ENCODE data around the gene C22orf42.
"Not testable (repeated sequence)": the region's sequence is repeated elsewhere in the genome, so short reads cannot be mapped to it uniquely, and the experiment has no call there.

The C22orf42 gene

GRCh38 chr22:32185821-32186220, 26.7 kb upstream of the C22orf42 start:
- no peak for DNase-seq (ENCODE audit: low read depth)

GRCh38 chr22:32183625-32184024, 24.5 kb upstream of the C22orf42 start:
- DNase-seq (ENCODE audit: low read depth), result no peak

DNA sequence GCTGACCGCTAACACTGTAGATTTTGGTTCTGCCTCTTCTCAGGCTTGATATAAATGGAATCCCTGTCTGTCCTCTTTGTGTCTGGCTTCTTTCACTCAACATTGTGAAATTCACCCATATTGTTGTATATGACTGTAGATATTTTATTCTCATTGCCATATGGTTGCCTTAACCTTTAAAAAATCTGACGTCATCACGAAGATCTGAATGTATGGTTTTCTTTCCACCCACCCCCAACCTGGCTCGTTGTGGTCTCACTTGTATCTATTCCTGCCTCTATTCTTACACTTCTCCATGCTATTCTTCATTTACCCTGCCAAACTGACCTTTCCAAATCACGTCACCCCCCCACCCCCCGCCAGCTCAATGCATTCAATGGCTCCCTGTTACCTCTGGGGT, 21.9 kb upstream of the C22orf42 start:
- DNase-seq (ENCODE audit: low read depth), result no peak

DNA sequence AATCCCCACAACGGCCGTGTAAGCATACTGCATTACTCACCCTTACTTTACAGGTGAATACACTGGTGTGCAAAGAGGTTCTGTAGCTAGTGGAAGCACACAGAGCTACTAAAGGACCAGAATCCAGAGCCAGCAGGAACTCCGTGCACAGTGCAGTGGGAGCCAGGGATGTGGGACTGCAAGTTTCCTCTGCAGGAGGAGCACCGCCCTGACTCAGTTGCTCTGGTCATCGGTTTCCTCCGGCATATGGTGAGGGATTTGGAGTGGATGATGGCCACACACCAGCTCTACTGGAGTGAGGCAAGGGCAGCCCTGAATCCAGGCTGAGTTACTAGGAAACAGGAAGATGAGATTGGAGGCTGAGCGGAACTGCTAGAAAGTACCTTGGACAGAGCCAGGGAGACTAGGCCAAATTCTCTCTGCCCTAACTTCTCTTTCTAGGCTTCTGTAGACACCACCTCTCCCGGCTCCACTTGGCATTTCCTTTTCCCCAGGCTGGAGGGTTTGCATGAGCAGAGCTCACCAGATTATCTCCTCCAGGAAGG, 18.2 kb upstream of the C22orf42 start:
- DNase-seq (ENCODE audit: low read depth), result no peak

- no peak for DNase-seq (ENCODE audit: low read depth)
Observed at GRCh38 chr22:32175683-32176644, 16.9 kb upstream of the C22orf42 start.

- DNase-seq (ENCODE audit: low read depth), result no peak
Observed at GRCh38 chr22:32175115-32175514, 16.0 kb upstream of the C22orf42 start.

DNA sequence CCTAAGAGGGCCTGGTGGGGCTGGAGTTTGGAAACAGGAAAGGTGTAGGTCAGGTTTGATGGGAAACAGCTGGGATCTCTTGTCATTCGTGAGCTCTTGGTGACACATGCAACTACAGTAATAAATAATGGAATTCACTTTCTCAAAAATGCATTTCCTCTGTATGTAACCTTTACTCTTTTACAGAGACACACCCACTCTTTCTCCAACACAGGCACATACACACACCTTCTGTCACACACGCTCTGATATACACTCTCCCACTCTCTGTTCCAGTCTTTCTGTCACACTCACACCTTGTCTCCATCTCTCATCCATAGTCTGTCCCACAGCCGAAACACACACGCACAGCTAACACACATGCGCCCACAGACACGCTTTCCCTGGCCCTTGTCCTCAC, 6.6 kb upstream of the C22orf42 start:
- DNase-seq (ENCODE audit: low read depth), result no peak

DNA sequence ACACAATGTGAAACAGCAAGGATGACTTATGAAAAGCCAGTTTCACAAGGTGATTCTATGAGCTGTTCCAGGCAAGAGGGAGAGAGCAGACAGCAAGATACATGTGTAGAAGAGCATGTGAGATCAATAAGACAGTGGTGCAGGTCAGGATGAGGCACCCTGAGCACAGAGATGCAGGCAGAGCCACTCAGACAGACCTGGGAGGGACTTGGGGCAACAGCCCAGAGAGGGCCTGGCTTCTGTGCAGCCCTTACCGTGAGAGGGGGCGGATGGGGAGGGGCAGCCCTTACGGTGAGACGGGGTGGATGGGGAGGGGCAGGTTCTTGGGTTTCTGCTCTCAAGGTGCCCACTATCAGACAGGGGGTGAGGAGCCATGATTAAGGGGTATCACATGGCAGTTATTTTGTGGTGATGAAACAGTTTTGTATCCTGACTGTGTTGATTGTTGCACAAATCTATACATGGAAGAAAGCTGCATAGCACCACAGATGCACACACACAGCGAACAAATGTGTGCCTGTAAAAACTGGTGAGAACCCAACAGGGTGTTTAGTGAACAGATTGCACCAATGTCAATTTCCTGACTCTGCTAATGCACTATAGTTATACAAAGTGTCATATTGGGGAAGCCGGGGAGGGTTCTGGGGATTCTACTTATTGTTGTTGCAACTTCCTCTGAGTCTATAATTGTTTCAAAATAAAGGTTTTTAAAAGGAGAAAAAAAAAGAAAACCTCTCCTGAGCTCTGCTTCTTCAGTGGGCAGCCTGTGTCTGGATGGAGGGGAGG, 5.2 kb upstream of the C22orf42 start:
- DNase-seq (ENCODE audit: low read depth), result no peak

- DNase-seq (ENCODE audit: low read depth), result not testable (repeated sequence)
Observed at GRCh38 chr22:32160411-32160810, 1.3 kb upstream of the C22orf42 start.

GRCh38 chr22:32157632-32158031, 1.5 kb downstream of the C22orf42 start:
- not testable (repeated sequence) for DNase-seq (ENCODE audit: low read depth)

GRCh38 chr22:32154727-32155126, 4.4 kb downstream of the C22orf42 start:
- not testable (repeated sequence) for DNase-seq (ENCODE audit: low read depth)

DNA sequence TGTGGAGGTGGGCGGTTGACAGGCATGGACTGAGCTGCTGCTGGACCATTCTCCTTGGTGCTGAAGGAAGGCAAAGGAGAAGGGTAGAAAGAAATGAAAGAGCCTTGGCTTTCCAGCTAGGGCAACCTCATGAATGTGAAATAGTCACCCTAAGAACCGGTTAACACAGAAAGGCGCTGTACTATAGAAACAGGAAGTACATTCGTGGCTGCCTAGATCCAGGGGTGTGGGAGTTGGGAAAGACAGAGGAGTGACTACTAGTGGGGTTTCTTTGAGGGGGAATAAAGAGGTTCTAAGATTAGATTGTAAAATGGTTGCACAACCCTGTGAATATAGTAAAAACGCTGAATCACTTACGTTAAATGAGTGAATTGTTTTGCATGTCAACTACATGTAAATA, 7.5 kb downstream of the C22orf42 start:
- not testable (repeated sequence) for DNase-seq (ENCODE audit: low read depth)

DNA sequence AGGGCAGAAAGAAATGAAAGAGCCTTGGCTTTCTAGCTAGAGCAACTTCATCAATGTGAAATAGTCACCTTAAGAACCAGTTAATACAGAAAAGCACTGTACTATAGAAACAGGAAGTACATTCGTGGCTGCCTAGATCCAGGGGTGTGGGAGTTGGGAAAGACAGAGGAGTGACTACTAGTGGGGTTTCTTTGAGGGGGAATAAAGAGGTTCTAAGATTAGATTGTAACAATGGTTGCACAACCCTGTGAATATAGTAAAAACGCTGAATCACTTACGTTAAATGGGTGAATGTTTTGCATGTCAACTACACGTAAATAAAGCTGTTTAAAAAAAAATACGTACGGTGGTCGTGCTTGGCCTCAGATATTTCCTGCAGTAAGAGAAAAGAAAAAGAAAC, 8.5 kb downstream of the C22orf42 start:
- DNase-seq (ENCODE audit: low read depth), result not testable (repeated sequence)

GRCh38 chr22:32148372-32148771, 10.7 kb downstream of the C22orf42 start:
- not testable (repeated sequence) for DNase-seq (ENCODE audit: low read depth)

DNA sequence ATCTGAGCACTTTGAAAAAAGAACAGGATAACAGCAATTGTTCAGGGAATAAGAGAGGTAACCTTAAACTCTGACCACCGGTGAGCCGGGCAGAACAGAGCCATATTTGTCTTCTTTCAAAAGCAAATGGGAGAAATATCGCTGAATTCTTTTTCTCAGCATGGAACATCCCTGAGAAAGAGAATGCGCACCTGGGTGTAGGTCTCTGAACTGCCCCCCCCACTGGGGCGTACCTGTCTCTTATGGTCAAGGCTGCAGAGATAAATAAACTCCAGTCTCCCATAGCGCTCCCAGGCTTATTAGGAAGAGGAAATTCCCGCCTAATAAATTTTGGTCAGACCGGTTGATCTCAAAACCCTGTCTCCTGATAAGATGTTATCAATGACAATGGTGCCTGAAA, 12.0 kb downstream of the C22orf42 start:
- DNase-seq (ENCODE audit: low read depth), result not testable (repeated sequence)

DNA sequence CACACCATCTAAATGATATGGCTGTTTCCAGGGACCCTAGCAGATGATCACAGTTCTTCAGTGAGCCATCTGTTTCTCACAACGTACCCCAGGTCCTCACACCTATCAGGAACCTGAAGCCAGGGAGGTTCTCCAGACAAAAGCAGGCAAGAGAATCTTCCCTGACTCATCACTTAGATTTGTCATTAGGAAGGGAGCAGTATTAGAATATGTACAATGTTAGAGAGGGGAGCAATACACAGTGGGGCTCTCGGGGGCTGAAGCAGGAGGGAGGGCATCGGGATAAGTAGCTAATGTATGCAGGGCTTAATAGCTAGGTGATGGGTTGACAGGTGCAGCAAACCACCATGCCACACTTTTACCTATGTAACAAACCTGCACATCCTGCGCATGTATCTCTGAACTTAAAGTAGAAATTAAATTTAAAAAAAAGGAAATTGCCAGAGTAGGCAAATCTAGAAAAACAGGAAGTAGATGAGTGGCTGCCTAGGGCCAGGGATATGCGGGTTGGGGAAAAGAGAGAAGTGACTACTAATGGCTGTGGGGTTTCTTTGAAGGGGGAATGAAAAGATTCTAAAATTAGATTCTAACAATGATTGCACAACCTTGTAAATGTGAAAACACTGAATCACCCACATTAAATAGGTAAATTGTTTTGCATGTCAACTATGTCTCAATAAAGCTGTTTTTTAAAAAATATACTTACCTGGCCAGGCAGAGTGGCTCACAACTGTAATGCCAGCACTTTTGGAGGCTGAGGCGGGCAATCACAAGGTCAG, 14.4 kb downstream of the C22orf42 start:
- DNase-seq (ENCODE audit: low read depth), result no peak

- no peak for DNase-seq (ENCODE audit: low read depth)
Observed at GRCh38 chr22:32142600-32142999, 16.5 kb downstream of the C22orf42 start.

DNA sequence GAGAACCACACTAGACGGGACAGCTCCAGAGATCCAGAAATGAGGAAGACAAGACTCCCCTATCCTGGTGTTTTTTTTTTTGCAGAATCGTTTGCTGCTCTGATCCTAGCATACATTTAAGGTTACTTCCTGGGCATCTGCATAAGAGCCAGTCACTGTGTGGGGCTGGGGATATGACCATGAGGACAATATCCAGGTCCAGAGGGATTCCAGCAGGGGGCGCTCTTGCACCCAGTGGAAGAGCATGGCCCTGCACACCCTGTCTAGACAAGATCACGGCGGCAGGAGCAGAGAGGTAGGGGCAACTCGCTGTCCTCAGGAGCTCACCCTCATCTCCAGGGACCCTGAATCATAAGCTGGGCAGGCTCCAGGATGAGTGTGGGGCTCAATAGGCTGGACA, 18.4 kb downstream of the C22orf42 start:
- not testable (repeated sequence) for DNase-seq (ENCODE audit: low read depth)

DNA sequence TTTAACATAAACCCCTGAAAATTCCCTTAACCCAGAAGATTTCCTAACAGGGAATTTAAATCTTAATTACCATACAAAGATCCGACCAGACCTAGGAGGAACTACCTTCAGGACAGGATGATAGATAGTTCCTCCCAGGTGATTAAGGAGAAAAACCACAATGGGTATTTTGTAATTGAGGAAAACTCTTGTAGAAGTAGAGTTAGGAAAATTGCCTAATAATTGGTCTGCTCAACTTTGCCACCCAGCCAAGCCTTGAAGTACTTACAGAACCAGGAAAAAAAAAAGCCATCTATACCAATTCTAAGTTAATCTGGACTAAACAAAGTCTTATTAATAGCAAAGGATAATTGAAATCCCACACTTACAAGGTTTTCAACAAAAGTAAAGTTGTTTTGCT, 20.5 kb downstream of the C22orf42 start:
- not testable (repeated sequence) for DNase-seq (ENCODE audit: low read depth)

- DNase-seq (ENCODE audit: low read depth), result not testable (repeated sequence)
Observed at GRCh38 chr22:32137731-32138324, 21.3 kb downstream of the C22orf42 start.

DNA sequence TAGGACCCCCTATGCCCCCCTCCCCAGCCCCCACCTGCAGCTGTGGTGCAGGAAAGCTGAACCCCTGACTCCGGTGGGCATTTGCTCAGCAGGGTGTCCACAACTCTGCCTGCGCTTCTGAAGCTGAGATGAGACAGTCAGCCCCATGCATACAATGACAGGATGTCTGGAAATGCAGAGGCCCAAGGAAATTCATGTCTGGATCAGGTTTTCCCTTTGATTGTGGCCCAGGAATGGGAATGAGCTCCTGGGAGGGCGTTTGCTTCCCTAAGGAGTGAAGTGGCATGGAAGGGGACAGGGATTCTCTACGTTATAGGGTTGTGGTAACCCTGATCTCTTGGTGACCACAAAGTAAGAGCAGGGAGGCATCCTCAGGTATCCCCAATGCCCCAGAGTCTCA, 22.2 kb downstream of the C22orf42 start:
- DNase-seq (ENCODE audit: low read depth), result not testable (repeated sequence)
